WTC11 (cell line): Measurements from ENCODE around the gene ITGA1. TPM values are rescaled to one million over a fixed set of nuclear protein-coding genes. Genes with fewer than 3 reads are reported as not detected.

ENCODE experiments used
- ATAC-seq: fragments of 200-7000 bp; cut with Tn5 transposase; 2 replicates; pipeline ENCODE4 v1.10.0; 2021; ENCODE audit warnings: mild to moderate bottlenecking, moderate library complexity
- CTCF ChIA-PET: fragments of 300-600 bp; sonication (Branson Sonifier 250); formaldehyde crosslinking; loops from one replicate; lab custom pipeline; 2021; ENCODE audit warnings: antibody characterized with exemption; lab: Charles Lee
- POLR2A ChIA-PET: fragments of 350-600 bp; sonication (Branson Sonifier 250); formaldehyde crosslinking; loops from one replicate; lab custom pipeline; 2021; ENCODE audit warnings: antibody characterized with exemption; lab: Charles Lee
- DNase-seq: peaks from one replicate; pipeline ENCODE4 v3.0.0; 2021; ENCODE audit warnings: low spot score
- H3K27ac Mint-ChIP-seq: 2 replicates; pipeline ENCODE4 v1.8.0; 2021; ENCODE audit warnings: mixed read lengths
- H3K27me3 Mint-ChIP-seq: 2 replicates; pipeline ENCODE4 v1.8.0; 2021; ENCODE audit warnings: low read depth, mild to moderate bottlenecking, moderate library complexity, mixed read lengths
- H3K36me3 Mint-ChIP-seq: 2 replicates; pipeline ENCODE4 v1.8.0; 2021; ENCODE audit warnings: mixed read lengths
- H3K4me1 Mint-ChIP-seq: 2 replicates; pipeline ENCODE4 v1.8.0; 2022; ENCODE audit warnings: mixed read lengths
- H3K4me3 Mint-ChIP-seq: 2 replicates; pipeline ENCODE4 v1.8.0; 2021; ENCODE audit warnings: mild to moderate bottlenecking, moderate library complexity, mixed read lengths
- H3K9me3 Mint-ChIP-seq: 2 replicates; pipeline ENCODE4 v1.8.0; 2021; ENCODE audit warnings: mixed read lengths
- ATF3 ChIP-seq: sonication (generic); formaldehyde crosslinking; conservative IDR thresholded peaks from 2 replicates; pipeline ENCODE4 v1.8.1; 2022; ENCODE audit warnings: mild to moderate bottlenecking, missing genetic modification reagents
- CBFB ChIP-seq: sonication (generic); formaldehyde crosslinking; IDR thresholded peaks from 2 replicates; pipeline ENCODE4 v1.8.1; 2022; ENCODE audit warnings: mild to moderate bottlenecking, low read depth, missing genetic modification reagents
- CDX4 ChIP-seq: fragments of 250-450 bp; sonication (Bioruptor Pico); IDR thresholded peaks from 2 replicates; pipeline ENCODE4 v1.9.0; 2021; ENCODE audit warnings: moderate library complexity, mild to moderate bottlenecking, inconsistent platforms, borderline replicate concordance
- CREM ChIP-seq: sonication (generic); formaldehyde crosslinking; IDR thresholded peaks from 2 replicates; pipeline ENCODE4 v1.8.1; 2022; ENCODE audit warnings: mild to moderate bottlenecking, missing genetic modification reagents, moderate library complexity
- E2F4 ChIP-seq: sonication (generic); formaldehyde crosslinking; IDR thresholded peaks from 2 replicates; pipeline ENCODE4 v1.8.1; 2022; ENCODE audit warnings: low read depth, mild to moderate bottlenecking, moderate library complexity, missing genetic modification reagents, borderline replicate concordance
- ELF4 ChIP-seq: sonication (generic); formaldehyde crosslinking; IDR thresholded peaks from 2 replicates; pipeline ENCODE4 v1.8.1; 2022; ENCODE audit warnings: low read depth, mild to moderate bottlenecking, moderate library complexity, missing genetic modification reagents
- MLX ChIP-seq: sonication (generic); formaldehyde crosslinking; IDR thresholded peaks from 2 replicates; pipeline ENCODE4 v1.8.1; 2023; ENCODE audit warnings: mild to moderate bottlenecking, missing genetic modification reagents, moderate library complexity
- NR1H2 ChIP-seq: sonication (generic); formaldehyde crosslinking; IDR thresholded peaks from 2 replicates; pipeline ENCODE4 v1.9.0; 2021; ENCODE audit warnings: mild to moderate bottlenecking, moderate library complexity, missing genetic modification reagents
- PRRX2 ChIP-seq: fragments of 250-450 bp; sonication (Bioruptor Pico); IDR thresholded peaks from 2 replicates; pipeline ENCODE4 v1.8.0; 2021; ENCODE audit warnings: mild to moderate bottlenecking
- RELA ChIP-seq: sonication (generic); formaldehyde crosslinking; IDR thresholded peaks from 2 replicates; pipeline ENCODE4 v1.8.1; 2022; ENCODE audit warnings: missing genetic modification reagents, mild to moderate bottlenecking, borderline replicate concordance
- TCF7 ChIP-seq: sonication (generic); formaldehyde crosslinking; IDR thresholded peaks from 2 replicates; pipeline ENCODE4 v1.8.0; 2022; ENCODE audit warnings: mild to moderate bottlenecking, low read depth, missing genetic modification reagents, moderate library complexity
- TEAD4 ChIP-seq: sonication (generic); formaldehyde crosslinking; IDR thresholded peaks from 2 replicates; pipeline ENCODE4 v1.8.0; 2022; ENCODE audit warnings: mild to moderate bottlenecking, missing genetic modification reagents
- ZBTB43 ChIP-seq: sonication (generic); formaldehyde crosslinking; IDR thresholded peaks from 2 replicates; pipeline ENCODE4 v1.8.1; 2023; ENCODE audit warnings: mild to moderate bottlenecking, missing genetic modification reagents
- ZNF416 ChIP-seq: fragments of 250-450 bp; sonication (Bioruptor Pico); IDR thresholded peaks from 2 replicates; pipeline ENCODE4 v1.9.0; 2021; ENCODE audit warnings: mild to moderate bottlenecking, inconsistent platforms
- ZNF532 ChIP-seq: fragments of 250-450 bp; sonication (Bioruptor Pico); IDR thresholded peaks from 2 replicates; pipeline ENCODE4 v1.9.0; 2021; ENCODE audit warnings: mild to moderate bottlenecking, borderline replicate concordance
- total RNA-seq: library from RNA; stranded (reverse); gene quantifications from 3 replicates; pipeline ENCODE4 v1.2.3, GENCODE V29; 2021
- TF ChIP-seq, protein P1 (sequence below): sonication (generic); formaldehyde crosslinking; IDR thresholded peaks from 2 replicates; pipeline ENCODE4 v1.8.0; 2023; ENCODE audit warnings: missing genetic modification reagents, mild to moderate bottlenecking, borderline replicate concordance

ITGA1 gene
- total RNA-seq, 1 experiment from 2014 or later = 6.5 TPM

GRCh38 chr5:52784737-52785136 lies 3.0 kb upstream of the ITGA1 start (continued):
- TF ChIP-seq ZNF532 (CRISPR knock-in tag) = no peak
- no peak for TF ChIP-seq ATF3 (CRISPR knock-in tag)

- Mint-ChIP-seq H3K27ac (no peak overlapping the region), H3K36me3 (no peaks in the 10 kb centered on the region), H3K4me3 (no peak overlapping the region; the same call in 1 of the 2 replicates), H3K27me3 (peaks cover 4% of the 10 kb centered on the region; the same call in 1 of the 2 replicates), H3K4me1 (peaks cover 21% of the 10 kb centered on the region), H3K9me3 (peaks cover 8% of the 10 kb centered on the region; the same call in 1 of the 2 replicates)
- ChIA-PET POLR2A (no interaction called here), CTCF (interaction anchor here (0.9 to 2.4 kb wide), 2 partner anchors 14 to 93 kb away, joined by 3 to 25 read pairs; no protein-coding TSS in a partner anchor)
- TF ChIP-seq NR1H2 (CRISPR knock-in tag) = no peak
- no peak for TF ChIP-seq CREM (CRISPR knock-in tag)
- TF ChIP-seq TCF7 (CRISPR knock-in tag) = no peak
- TF ChIP-seq ZBTB43 = no peak
- no peak for TF ChIP-seq CBFB (CRISPR knock-in tag)
- TF ChIP-seq E2F4 (CRISPR knock-in tag) = no peak
- no peak for TF ChIP-seq TEAD4
- no peak for TF ChIP-seq MLX (CRISPR knock-in tag)
- TF ChIP-seq PRRX2 (CRISPR knock-in tag) = no peak
- no peak for TF ChIP-seq CDX4 (CRISPR knock-in tag)
- TF ChIP-seq ZNF416 (CRISPR knock-in tag) = no peak
- TF ChIP-seq RELA (CRISPR knock-in tag) = no peak
- no peak for TF ChIP-seq ELF4
- TF ChIP-seq, protein P1, sequence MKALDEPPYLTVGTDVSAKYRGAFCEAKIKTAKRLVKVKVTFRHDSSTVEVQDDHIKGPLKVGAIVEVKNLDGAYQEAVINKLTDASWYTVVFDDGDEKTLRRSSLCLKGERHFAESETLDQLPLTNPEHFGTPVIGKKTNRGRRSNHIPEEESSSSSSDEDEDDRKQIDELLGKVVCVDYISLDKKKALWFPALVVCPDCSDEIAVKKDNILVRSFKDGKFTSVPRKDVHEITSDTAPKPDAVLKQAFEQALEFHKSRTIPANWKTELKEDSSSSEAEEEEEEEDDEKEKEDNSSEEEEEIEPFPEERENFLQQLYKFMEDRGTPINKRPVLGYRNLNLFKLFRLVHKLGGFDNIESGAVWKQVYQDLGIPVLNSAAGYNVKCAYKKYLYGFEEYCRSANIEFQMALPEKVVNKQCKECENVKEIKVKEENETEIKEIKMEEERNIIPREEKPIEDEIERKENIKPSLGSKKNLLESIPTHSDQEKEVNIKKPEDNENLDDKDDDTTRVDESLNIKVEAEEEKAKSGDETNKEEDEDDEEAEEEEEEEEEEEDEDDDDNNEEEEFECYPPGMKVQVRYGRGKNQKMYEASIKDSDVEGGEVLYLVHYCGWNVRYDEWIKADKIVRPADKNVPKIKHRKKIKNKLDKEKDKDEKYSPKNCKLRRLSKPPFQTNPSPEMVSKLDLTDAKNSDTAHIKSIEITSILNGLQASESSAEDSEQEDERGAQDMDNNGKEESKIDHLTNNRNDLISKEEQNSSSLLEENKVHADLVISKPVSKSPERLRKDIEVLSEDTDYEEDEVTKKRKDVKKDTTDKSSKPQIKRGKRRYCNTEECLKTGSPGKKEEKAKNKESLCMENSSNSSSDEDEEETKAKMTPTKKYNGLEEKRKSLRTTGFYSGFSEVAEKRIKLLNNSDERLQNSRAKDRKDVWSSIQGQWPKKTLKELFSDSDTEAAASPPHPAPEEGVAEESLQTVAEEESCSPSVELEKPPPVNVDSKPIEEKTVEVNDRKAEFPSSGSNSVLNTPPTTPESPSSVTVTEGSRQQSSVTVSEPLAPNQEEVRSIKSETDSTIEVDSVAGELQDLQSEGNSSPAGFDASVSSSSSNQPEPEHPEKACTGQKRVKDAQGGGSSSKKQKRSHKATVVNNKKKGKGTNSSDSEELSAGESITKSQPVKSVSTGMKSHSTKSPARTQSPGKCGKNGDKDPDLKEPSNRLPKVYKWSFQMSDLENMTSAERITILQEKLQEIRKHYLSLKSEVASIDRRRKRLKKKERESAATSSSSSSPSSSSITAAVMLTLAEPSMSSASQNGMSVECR = no peak
- no peak for ATAC-seq
- DNase-seq = no peak
These were observed 1.3 kb upstream of the ITGA1 start for GRCh38 chr5:52786391-52786790.
